Lung microvascular endothelial cell (primary cell): ENCODE results near the gene HS6ST2. TPM values are rescaled to one million over a fixed set of nuclear protein-coding genes. Genes with fewer than 3 reads are reported as not detected.

Experiments used
- DNase-seq, 2 donors: peaks; one replicate each; pipeline versions ENCODE4 v3.0.0 to v3.0.0-alpha.2; 2010; ENCODE audit warnings: low read depth in 2 of 2
- total RNA-seq: library from RNA; depleted of rRNA; stranded (reverse); fragments of >200 nt; gene quantifications from 2 replicates; pipeline ENCODE4 v1.2.1, GENCODE V29; 2014

The HS6ST2 gene
- total RNA-seq, 1 donor from 2014 or later: not detected

DNA sequence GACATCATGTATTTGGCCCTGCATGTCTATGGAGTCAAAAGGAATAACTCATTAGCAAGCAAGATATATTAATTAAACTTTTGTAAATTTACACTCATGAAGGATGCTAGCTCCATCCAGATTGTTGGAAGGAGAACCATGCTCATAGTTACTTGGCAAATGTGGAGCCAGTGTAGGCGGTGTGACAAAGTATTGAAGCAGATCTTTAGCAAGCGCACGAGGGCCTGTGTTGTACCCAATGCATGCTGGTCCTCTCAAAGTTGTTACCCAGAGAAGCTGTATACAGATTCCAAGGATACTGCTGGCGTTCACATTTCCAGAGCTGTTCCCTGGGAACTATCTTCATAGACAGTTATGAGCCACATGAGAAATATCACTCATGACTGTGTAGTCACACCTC is 273.2 kb downstream of the HS6ST2 start:
- no peak for DNase-seq

DNA sequence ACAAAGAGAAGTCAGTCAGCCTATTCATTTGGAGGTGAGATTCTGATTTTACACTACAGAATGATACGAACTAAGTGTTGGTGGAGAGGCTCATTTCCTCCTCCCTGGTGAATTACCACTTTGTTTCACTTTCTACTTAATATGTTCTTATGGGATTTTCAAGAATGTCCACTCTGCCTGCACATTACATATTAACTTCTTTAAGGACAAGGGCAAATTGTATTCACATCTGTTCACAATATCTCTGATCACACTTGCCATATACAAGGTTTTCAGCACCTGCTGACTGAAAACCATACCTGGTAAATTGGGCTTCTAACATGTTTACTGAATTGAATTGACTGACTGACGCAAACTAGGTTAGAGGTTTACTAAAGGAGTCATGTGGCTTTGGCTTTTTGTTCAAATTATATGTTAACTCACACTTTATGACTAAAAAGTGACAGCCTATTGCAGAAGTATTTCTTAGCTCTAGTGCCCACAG is 281.2 kb downstream of the HS6ST2 start:
- DNase-seq: no peak

DNA sequence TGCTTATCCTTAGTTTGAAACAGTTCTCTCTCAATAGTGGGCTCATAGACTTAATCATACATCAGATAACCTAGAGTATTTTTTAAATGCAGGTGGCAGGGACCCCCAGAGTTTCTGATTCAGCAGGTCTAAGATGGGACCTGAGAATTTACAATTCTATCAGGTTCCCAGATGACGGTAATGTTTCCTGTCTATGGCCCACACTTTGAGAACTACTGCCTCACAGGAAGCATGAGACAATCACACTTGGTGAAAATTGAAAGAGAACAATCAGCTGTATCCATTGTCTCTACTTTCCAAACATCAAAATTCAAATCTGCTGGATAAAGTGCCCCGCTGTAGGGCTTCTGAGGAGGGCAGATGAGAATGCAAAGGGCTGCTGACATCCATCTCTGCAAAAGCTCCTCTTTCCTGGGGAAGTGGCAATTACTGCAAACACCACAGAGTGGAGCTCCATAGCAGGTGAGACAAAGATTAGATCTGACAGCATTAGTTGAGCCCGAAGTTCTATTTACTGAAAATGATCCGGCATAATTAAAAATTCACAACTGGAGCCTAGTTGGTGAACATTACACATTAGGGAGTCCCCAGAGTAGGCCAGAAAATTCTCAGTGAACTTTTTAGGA is 281.8 kb downstream of the HS6ST2 start:
- no peak for DNase-seq

DNA sequence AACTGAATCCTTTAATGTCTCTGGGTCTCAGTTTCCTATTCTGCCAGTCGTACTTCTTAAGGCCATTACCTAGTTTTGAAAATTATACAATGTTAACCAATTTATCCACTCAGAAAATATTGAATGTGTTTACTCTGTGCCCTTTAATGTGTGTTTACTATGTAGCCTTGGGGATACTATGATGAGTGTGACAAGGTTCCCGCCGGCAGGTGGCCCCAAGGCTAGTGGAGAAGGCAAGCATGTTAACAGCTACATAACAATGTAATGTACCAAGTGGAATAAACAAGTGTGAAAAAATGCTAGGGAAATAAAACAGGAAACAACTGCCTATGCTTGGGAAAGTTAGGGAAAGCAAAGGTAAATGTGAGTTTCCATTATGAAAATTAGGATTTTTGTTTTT is 282.3 kb downstream of the HS6ST2 start:
- no peak for DNase-seq

DNA sequence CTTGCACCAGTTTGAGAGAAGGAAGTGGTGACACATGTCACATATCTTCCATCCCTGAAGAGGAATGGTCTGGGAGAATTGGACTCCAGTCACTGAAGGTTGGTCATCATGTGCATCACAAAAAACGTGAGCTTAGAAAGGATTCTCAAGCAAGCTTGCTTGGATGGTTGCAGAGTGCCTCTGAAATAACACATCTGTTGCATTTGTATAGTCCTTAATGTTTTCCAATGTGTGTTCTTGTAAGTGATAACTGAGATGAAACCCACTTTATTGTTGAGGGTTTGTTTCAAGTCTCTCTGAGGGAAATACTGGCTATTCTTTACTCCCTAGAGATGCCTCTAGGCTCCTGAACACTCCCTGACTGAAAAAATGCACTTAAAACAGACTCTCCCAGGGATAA is 285.1 kb downstream of the HS6ST2 start:
- DNase-seq: no peak

DNA sequence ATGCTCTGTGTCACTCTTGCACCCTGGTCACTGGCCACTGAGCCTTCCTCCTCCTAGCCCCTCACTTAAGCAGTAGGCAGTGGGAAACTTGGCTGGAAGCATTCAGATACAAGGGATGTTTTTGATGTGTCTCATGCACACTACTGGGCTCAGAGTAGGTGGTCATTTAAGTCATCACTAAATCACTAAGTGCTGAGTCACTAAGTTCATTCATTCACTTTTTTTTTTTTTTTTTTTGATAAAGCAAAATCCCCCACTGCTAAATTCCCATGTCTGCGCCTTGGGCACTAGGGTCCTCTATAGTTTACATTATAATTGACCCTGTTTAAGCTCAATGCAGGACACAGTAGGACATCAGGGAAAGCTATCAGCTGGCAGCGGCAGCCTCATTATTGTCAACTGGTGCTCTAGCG is 287.2 kb downstream of the HS6ST2 start:
- no peak for DNase-seq

DNA sequence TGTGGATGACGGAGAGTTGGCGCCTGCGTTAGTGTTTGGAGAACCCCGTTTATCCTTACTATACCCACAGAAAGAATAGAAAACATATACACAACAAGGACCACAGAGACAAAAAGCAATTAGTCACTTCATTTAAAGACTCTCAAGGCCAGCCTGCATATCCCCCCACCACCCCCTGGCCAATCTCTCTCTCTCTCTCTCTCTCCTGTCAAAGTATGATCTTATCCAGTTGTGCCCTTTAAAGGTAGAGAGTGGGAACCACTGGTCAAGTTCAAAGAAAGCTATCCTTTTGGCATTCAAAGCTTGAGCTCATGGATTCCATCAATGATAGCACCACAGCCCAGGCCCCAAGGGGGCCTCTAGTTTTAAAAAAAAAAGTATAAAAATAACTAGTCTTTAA is 289.3 kb downstream of the HS6ST2 start:
- DNase-seq: no peak

DNA sequence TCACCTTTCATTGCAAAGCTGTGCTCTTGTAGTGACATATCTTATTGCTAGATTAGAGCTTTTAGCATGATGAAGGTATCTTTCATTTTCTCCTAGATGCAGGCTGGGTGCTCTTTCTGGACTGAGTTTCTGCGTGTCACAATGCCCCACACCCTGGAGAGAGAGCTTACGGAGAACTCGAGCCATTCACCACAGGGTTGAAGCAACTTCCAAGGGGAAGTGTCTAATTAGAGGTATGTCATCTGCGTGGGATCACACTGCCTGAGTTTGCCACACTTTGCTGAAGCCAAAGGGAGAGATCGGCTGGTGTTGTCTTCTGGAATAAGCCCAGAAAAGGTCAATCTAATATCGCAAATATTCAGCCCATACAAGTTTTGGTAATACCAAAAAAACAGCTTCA is 290.3 kb downstream of the HS6ST2 start:
- DNase-seq: no peak

DNA sequence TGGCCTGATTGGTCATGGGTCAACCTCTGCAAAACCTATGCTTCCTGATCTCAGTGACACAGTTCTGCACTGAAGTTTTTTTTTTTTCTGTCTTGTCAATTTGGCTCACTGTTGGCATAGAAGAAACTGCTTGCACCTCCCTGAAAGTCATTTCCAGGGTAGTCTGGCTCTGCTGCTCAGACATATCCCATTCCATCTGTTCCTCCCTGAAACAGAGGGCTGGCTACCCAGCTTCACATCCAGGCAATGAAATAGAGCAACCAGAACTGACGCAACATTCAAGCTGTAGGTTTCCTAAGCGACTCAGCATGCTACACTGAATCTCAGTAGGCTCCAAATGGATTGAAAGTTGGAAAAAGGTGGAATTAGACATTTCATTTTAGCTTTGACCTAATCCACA is 292.8 kb downstream of the HS6ST2 start:
- DNase-seq: no peak

DNA sequence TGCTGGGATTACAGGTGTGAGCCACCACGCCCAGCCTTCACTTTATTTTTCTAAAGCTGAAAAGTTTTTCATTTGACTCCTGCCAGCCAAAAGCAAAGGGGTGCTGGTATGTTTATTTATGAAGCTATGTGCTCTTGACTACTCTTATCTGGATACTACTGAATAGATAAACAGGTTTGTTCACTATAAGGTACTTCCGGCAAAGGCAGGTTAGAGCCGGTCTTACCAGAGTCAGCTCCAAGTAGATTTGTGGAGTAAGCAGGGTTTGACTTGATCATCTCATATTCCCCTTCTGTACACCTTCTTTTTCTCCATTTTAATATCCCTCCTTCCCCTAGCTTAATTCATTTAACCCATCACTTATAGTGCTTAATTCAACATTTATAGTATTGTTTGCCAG is 294.2 kb downstream of the HS6ST2 start:
- DNase-seq: no peak

DNA sequence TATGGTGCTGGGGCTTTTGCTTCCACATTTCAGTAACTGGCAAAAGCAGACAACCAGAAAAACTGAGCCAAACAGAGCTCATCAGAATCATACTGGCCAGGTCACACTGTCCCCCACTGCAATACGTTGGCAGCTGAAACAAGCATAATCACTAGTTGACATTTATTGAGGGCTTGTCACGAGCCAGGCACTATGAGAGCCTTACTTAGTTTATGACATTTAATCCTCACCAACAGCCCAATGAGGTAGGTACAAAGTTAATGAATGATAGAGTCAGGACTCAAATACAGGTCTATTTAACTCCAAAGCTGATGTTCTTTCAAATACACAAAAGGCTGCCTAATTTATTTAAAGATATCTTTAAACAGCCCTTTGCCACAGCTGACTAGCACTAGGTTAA is 295.6 kb downstream of the HS6ST2 start:
- DNase-seq: no peak

DNA sequence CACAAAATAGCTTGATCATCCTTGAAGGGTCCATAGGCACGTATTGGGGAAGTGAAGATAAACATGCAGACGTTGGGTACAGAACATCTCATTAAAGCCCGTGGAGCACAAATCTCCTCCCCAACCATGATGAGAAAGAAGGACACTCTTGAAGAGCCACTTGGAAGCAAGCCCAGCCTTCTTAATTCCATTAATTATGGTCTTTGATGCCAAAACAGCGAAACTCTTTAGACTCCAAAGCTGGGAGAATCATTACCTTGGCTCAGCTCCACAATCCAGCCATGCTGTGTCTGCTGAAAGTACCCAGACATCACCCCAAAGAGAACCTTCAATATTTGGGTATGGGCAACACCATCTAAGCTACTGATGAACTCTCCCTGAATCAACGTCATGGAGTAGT is 300.6 kb downstream of the HS6ST2 start:
- no peak for DNase-seq

DNA sequence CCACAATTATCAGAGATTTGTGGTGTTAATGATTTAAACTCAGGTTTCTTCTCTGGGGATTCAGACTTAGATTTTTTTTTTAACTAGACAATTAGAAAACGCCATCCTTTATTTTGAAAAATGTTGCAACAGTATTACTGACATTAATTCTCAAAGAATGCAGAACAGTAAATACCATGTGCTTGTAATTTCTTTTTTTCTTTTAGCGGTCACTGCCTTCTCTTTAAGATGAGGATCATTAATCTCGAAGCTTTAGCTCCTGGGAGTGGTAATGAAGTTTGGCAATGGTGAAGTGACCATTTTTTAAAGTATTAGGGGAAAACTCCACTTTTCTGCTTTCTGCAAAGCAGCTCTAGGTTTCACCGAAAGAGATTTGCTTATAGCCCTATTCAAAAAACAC is 305.6 kb downstream of the HS6ST2 start:
- no peak for DNase-seq

DNA sequence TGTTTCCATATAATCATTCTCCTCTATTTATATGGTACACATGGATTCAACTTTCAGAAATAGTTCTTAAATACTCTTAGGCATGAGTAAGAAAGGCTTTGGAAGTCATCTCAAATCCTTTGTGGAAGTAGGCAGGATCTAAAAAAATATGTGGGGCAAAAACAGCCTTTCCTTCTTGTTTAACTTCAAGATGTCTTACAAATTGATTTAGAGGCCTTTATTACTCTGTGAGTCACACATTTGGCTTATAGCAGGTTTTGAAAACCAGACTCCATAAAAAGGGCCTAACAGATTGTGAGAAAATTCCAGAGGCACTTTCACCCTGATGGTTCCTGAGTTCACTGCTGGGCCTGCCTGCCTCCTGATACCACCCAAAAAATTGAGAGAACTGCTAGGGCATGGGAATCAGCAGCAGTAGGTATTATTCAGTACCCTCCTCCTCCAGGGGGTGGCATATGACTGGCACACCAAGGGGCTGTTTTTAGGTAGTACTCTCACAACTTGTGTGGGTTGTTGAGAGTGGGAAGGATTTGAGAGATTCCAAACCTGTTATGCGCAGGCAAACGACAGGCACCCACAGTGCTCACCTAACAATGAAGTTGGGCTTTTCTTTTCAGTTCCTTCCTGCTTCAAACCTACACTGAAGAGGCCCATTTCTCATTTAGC is 306.9 kb downstream of the HS6ST2 start:
- DNase-seq: no peak

DNA sequence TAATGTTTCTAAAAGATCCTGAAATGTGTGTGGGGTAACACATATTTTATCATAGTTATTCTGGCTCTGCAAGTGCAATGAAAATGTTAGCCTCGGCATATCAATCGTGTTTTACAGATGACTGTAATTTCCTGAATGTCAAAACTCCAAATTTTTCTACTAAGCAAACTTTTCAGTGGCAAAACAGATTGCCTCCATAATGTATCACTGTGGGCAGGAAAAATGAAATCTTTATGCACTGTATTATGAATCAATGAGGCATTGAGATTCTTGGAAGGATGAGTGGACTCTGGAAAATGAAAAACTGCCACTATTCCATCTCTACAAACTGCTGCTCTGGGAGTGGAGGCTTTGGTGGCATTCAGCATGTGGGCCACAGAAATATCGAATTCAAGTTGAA is 309.5 kb downstream of the HS6ST2 start:
- no peak for DNase-seq

DNA sequence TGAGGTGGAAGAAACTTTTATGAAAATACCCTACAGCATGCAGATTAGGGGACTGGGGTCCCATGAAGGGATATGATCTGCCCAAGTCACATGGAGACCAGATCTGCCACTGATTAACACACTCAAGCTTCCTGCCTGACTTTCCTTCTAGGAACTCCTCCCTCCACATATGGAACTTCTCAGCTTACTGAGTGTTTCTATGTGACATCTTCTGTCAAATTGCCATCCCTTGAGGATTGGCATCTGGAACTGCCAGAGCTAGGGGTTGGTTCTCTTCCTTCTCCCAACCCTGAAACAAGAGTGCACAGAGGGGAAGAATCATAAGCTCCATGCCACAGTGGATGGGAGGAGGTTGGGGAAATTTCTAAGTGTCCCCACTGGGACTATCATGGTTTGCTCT is 319.0 kb downstream of the HS6ST2 start:
- DNase-seq: no peak

DNA sequence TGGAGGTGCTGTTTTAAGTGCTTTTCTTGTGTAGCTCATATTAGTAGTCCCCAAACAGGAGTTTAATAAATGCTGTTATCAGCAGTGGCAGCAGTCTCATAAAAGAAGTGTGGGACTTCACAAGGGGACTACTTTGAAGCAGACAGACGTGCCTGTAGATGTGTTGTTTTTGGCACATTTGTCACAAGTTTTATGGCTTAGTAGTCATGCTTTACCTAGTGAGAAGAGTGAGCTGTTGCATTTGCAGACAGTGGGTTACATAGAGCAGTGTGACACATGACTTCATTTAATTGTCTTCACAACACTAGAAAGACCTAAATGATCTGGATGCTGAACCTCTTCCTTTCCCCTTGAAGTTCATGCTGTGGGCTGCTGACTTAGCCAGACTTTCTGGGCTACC is 320.1 kb downstream of the HS6ST2 start:
- DNase-seq: no peak

DNA sequence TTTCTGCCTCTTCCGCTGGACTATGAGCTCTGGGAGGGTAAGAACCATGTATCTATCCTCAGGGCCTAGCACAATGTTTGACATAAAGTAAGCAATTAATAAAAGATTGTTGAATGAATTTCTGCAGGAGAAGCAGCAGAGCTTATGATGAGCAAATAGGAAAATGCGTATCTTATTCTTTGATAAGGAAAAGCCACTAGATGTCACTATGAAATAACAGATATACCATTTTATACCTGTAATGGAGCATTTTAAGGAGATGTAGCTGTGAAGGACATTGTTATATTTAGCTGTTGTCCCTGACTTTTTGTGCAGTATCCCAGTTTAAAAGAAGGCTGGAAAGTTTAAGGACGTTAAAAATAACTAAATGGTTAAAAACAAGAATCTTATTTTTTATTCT is 322.3 kb downstream of the HS6ST2 start:
- DNase-seq: peak in 1 of 2 donors; percentile 6

DNA sequence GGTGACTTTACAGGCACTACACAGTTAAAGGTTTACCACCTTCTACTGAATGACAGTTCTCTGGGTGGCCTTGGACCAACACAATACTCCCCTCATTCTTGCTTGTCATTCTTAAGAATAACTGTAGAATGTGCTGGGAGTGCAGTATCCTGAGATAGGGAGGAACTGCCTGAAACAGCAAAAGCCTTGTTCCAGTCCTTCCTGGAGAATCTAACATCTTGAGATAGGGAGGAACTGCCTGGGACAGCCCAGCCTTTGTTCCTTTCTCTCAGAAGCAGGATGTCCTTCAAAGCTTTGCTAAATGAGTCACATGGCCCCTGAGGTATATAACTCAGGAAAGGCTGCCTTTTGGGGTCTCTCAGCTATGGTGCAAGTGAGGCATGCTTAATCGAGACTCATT is 323.9 kb downstream of the HS6ST2 start:
- DNase-seq: no peak

DNA sequence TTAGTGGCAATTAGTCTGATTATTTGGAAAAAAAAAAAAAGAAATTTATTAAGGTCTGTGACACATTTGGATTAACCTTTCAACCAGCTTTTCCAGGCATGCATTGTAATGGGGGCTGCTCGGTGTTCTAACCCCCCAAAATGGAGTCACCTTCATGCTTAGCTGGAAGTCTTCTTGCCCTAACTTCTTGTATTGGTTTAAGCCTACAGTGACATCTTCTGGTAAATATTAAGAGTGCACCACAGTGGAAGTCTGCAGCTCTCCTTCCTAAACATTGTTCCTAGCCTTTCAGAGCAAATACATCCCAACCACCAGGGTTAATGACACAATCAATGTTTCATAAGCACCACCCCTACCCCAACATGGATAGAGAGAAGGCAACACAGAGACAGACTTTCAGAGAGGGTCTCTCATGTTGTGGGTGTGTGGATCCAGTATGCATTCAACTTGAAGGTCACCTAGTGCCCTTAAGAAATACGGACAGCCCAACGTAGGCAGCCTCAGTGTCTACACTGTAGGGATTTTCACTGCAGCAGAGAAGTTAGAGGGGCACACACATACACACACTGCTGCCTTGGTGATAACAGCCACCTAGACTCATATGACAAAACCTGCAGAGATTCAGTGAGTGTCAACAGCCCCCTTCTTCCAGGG is 326.7 kb downstream of the HS6ST2 start:
- DNase-seq: peak; percentile 39 to 40

DNA sequence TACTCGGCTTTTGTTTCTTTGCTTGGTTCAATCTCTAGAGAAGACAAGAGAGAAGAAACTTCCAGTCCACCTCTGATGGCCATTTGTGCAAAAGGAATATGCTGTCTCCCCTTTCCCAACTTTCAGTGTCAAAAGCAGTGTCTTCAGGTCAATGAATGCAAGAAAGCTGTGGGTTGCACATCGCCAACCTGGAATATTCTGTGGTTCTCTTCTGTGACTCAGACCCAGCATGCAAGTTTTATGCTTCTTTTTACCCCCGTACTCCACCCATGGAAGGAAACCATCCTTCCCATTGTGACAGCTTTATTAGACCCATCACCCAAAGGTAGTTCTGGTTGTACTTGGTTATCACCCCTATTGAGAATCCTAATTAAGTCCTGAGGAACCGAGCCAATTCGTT is 334.0 kb downstream of the HS6ST2 start:
- DNase-seq: no peak

DNA sequence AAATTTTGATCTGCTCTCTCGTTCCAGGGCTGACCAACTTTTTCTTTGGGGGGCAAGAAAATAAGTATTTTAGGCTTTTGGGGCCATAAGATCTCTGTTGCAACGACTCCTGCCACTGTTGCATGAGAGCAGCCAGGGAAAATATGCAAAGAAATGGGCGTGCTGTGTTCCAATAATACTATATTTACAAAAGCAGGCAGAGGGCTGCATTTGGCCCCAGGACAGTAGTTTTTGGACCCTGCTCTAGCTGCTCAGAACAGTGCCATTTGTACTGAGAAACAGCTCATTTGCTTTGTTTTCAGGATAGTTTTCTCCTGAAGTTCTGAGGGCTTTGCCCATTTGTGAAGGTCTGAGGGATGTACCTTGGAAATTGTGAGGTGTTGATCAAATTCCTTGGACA is 334.5 kb downstream of the HS6ST2 start:
- DNase-seq: no peak

DNA sequence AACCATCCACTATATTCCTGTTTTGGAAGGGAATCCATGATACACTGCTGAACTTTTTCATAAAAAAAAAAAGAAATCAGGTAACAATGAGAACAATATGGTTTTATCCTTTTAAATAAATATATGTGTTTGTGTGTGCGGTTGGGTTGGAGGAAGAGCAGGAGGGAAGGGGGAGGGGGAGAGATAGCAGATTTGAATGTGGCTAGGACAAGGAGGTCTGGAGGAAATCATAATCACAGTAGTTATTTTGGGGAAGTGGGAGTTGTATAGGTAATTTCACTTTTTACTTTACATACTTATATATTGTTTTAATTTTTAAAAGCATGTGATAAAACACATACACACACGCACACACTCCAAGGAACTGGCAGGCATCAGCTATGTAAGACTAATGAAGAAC is 335.1 kb downstream of the HS6ST2 start:
- no peak for DNase-seq
